Activated CD4-positive, alpha-beta T cell treated with anti-CD3 and anti-CD28 coated beads for 36 hours (primary cell): ENCODE results near the gene DCAF5. TPM values are rescaled to one million over a fixed set of nuclear protein-coding genes. Genes with fewer than 3 reads are reported as not detected.

ENCODE experiments used
- ATAC-seq: fragments of 200-7000 bp; cut with Tn5 transposase; one replicate; pipeline ENCODE4 v1.10.0; 2021; ENCODE audit warnings: mild to moderate bottlenecking, moderate library complexity
- CTCF ChIA-PET: fragments of 350-600 bp; sonication (Branson Sonifier 250); formaldehyde crosslinking; loops from one replicate; lab custom pipeline; 2021; ENCODE audit warnings: antibody characterized with exemption; lab: Charles Lee
- POLR2A ChIA-PET: fragments of 350-600 bp; sonication (Branson Sonifier 250); formaldehyde crosslinking; loops from one replicate; lab custom pipeline; 2021; ENCODE audit warnings: antibody characterized with exemption, inconsistent platforms; lab: Charles Lee
- DNase-seq: peaks from one replicate; pipeline ENCODE4 v3.0.0-alpha.2; 2020
- H3K27ac Mint-ChIP-seq: one replicate; pipeline ENCODE4 v1.8.0; 2021; ENCODE audit warnings: mixed read lengths
- H3K27me3 Mint-ChIP-seq: one replicate; pipeline ENCODE4 v1.8.0; 2021; ENCODE audit warnings: mixed read lengths
- H3K36me3 Mint-ChIP-seq: one replicate; pipeline ENCODE4 v1.8.0; 2021; ENCODE audit warnings: low read depth, mixed read lengths
- H3K4me1 Mint-ChIP-seq: one replicate; pipeline ENCODE4 v1.8.0; 2021; ENCODE audit warnings: mixed read lengths
- H3K4me3 Mint-ChIP-seq: one replicate; pipeline ENCODE4 v1.8.0; 2021; ENCODE audit warnings: mild to moderate bottlenecking, moderate library complexity, mixed read lengths
- H3K9me3 Mint-ChIP-seq: one replicate; pipeline ENCODE4 v1.8.0; 2021; ENCODE audit warnings: low read depth, mixed read lengths
- intact Hi-C, 2 experiments: fragments of 100-400 bp; cut with DNase I in 1 of 2; cut with micrococcal nuclease in 1 of 2; formaldehyde crosslinking; loops; one replicate each; pipeline versions ENCODE4 v1.14.2 to v1.15.1; 2022 to 2024; cut with DNase I, micrococcal nuclease
- total RNA-seq, 2 experiments: library from RNA; stranded (reverse); gene quantifications; one replicate each; pipeline ENCODE4 v1.2.3, GENCODE V29; 2021

Gene DCAF5
- total RNA-seq, 2 experiments from 2014 or later: 34.1 to 38.7 TPM

DNA sequence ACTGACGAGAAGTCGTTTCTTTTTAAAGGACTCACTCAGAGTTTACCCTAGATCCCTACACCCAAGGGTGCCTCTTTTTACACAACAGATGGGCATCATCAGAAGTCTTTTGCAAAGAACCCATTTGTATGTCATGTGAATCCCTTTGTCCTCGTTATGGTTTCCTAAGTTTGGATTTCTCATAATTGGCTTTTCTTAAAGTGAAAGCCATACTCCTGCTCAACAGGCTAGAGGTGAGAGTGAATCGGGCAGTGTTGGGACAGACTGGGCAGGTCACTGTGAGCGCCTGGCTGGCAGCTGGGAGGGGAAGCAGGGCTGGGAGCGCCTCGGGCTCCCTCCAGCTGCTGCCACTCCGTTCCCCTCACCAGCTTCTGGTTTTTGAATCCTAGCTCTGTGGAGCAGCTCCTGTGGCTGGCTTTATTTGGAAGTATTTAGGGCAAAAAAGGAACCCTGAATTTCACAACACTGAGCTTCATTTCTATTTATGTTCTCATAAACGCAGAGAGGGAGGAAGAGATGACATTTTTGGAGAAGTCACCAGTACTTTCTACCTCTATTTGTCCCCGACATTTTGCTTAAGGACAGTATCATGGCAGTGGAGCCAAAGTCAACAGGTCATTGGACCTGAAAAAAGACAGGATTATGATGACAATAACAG, 110.0 kb downstream of the DCAF5 start:
- peaks cover 12% of the 10 kb centered on the region for H3K4me1 Mint-ChIP-seq
- no peak for DNase-seq
- peaks cover 20% of the 10 kb centered on the region for H3K27me3 Mint-ChIP-seq
- no peak overlapping the region for H3K4me3 Mint-ChIP-seq
- no peaks in the 10 kb centered on the region for H3K9me3 Mint-ChIP-seq
- CTCF ChIA-PET: interaction anchor here (0.5 kb wide), 1 partner anchor 22 kb away, joined by 3 read pairs; no protein-coding TSS in a partner anchor
- no peak for ATAC-seq
- intact Hi-C loops: no loop called here
- H3K36me3 Mint-ChIP-seq: no peaks in the 10 kb centered on the region
- H3K27ac Mint-ChIP-seq: no peak overlapping the region
- POLR2A ChIA-PET: no interaction called here

GRCh38 chr14:69042299-69042698, 110.6 kb downstream of the DCAF5 start:
- Mint-ChIP-seq H3K27me3 (peaks cover 27% of the 10 kb centered on the region), H3K4me1 (peaks cover 12% of the 10 kb centered on the region), H3K36me3 (no peaks in the 10 kb centered on the region), H3K9me3 (no peaks in the 10 kb centered on the region), H3K4me3 (no peak overlapping the region), H3K27ac (no peak overlapping the region)
- no peak for DNase-seq
- CTCF ChIA-PET: interaction anchor here (1.0 kb wide), 1 partner anchor 131 kb away, joined by 3 read pairs; no protein-coding TSS in a partner anchor
- POLR2A ChIA-PET: no interaction called here
- no peak for ATAC-seq
- intact Hi-C loops: no loop called here

GRCh38 chr14:69041783-69042182, 111.1 kb downstream of the DCAF5 start:
- Mint-ChIP-seq H3K36me3 (no peaks in the 10 kb centered on the region), H3K27ac (no peak overlapping the region), H3K4me1 (peaks cover 12% of the 10 kb centered on the region), H3K27me3 (peaks cover 30% of the 10 kb centered on the region), H3K4me3 (no peak overlapping the region), H3K9me3 (no peaks in the 10 kb centered on the region)
- CTCF ChIA-PET: interaction anchor here (0.6 to 1.0 kb wide), 2 partner anchors 130 to 1528 kb away, joined by 3 to 4 read pairs; no protein-coding TSS in a partner anchor
- intact Hi-C loops: no loop called here
- ATAC-seq (no peak), DNase-seq (no peak)
- POLR2A ChIA-PET: no interaction called here

- no peaks in the 10 kb centered on the region for H3K9me3 Mint-ChIP-seq
- no peaks in the 10 kb centered on the region for H3K36me3 Mint-ChIP-seq
- intact Hi-C loops: no loop called here
- no peak overlapping the region for H3K4me3 Mint-ChIP-seq
- peaks cover 12% of the 10 kb centered on the region for H3K4me1 Mint-ChIP-seq
- ChIA-PET CTCF (interaction anchor here (0.8 to 0.9 kb wide), 2 partner anchors 17 to 50 kb away, joined by 3 to 4 read pairs; no protein-coding TSS in a partner anchor), POLR2A (no interaction called here)
- peaks cover 31% of the 10 kb centered on the region for H3K27me3 Mint-ChIP-seq
- no peak overlapping the region for H3K27ac Mint-ChIP-seq
- DNase-seq: no peak
- ATAC-seq: no peak
Measured at GRCh38 chr14:69040353-69040752, 112.6 kb downstream of the DCAF5 start.

DNA sequence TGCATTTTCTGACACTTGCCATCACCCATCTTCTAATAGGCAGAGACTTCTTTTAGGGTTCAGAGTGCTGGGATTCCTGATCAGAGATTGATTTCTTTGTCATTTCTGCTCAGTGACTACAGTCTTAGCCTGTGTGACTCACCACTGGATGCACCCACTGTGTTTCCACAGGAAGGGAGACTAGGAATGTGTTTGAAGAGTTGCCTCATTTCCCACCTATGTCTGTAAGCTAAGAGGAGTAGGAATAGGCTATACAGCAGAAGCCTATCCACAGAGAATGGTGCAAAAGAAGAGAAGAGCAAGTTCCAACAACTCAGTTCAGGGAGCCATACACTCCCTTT, 113.7 kb downstream of the DCAF5 start:
- Mint-ChIP-seq H3K36me3 (no peaks in the 10 kb centered on the region), H3K4me3 (no peak overlapping the region), H3K27me3 (peaks cover 31% of the 10 kb centered on the region), H3K4me1 (peaks cover 12% of the 10 kb centered on the region), H3K27ac (no peak overlapping the region), H3K9me3 (no peaks in the 10 kb centered on the region)
- ATAC-seq (no peak), DNase-seq (no peak)
- ChIA-PET POLR2A (no interaction called here), CTCF (interaction anchor here (0.6 to 1.0 kb wide), 2 partner anchors 34 to 131 kb away, joined by 3 to 4 read pairs; no protein-coding TSS in a partner anchor)
- intact Hi-C loops: no loop called here

DNA sequence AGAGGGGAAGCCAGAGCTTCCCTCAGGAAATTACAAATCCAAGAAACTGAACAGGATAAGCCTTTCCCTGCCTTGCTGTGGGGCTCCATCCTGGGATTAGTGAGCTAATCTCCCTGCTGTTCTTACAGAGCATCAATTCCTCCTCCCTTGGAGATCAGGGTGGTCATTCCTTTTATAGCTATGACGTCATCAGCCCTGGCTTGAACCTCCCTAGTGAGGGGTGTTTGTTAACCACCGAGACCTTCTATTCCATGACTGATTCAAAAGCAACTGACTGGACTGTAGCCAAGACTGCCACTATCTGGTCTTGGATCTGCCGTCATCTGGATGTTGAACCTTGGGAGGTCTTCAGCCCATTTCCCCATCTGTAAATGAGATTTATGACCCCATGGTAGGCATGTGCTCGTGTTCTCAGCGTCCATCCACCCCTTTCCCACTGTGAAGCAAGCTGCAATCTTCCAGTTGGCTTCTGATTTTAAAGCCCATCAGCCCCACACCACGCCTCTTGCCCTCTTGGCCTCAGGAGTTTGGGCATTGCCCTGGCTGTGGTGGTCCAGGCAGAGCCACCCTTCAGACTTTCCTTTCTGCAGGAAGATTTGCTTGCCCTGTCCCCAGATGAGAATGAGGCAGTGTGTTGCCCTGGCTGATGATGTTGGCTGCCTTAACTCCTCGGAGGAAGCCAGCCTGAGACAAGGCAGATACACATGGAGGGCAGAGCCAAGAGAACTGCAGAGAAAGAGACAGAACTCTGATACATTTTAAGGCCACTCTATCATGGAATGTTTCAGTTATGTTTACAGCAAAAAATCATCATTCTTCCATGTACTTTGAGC, 114.2 kb downstream of the DCAF5 start:
- intact Hi-C loops: no loop called here
- Mint-ChIP-seq H3K36me3 (no peaks in the 10 kb centered on the region), H3K4me3 (no peak overlapping the region), H3K9me3 (no peaks in the 10 kb centered on the region), H3K4me1 (peaks cover 12% of the 10 kb centered on the region), H3K27me3 (peaks cover 31% of the 10 kb centered on the region), H3K27ac (no peak overlapping the region)
- ATAC-seq: no peak
- no peak for DNase-seq
- ChIA-PET CTCF (interaction anchor here (0.6 to 1.6 kb wide), 5 partner anchors 11 to 130 kb away, joined by 3 to 5 read pairs (median 3); no protein-coding TSS in a partner anchor), POLR2A (no interaction called here)

- ChIA-PET CTCF (interaction anchor here (0.7 to 1.6 kb wide), 4 partner anchors 12 to 126 kb away, joined by 3 to 5 read pairs (median 4); no protein-coding TSS in a partner anchor), POLR2A (no interaction called here)
- Mint-ChIP-seq H3K36me3 (no peaks in the 10 kb centered on the region), H3K27ac (no peak overlapping the region), H3K4me1 (peaks cover 6% of the 10 kb centered on the region), H3K9me3 (no peaks in the 10 kb centered on the region), H3K4me3 (no peak overlapping the region), H3K27me3 (peaks cover 31% of the 10 kb centered on the region)
- peak; percentile 60 for ATAC-seq
- DNase-seq: no peak
- intact Hi-C loops: no loop called here
Measured at GRCh38 chr14:69037790-69038454, 115.0 kb downstream of the DCAF5 start.

DNA sequence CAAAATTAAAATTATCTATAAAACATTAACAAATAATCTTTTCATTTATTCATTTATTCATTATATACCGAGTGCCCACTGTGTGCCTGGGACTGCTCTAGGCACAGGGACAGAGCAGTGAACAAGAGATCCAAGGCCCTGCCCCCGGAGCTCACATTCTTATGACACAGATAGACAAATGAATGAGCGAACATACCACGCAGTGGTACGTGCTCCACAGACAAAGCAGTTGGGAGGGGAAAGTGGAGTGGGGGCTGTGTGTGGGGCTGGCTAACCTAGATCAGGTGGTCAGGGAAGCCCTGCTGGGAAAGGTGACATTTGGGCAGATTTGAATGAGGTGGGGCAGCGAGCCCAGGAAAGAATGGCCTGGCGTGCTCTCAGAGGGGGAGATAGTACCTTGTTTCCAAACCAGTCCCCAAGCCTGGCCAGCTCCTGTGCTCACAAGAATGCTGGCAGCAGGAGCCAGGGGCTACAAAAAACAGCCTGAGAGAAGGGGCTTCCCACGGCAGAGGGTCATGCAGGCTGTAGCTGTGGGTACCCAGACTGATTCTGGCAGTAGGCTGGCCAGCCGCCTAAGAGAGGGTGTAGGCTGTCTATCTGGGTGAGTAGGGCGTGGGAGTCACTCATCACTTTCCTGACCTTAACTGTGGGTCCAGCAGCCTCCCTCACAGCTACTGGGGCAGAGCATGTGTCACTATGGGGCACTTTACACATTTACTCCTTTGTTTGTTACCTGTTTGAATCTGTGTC, 116.0 kb downstream of the DCAF5 start:
- no peaks in the 10 kb centered on the region for H3K9me3 Mint-ChIP-seq
- no peaks in the 10 kb centered on the region for H3K4me1 Mint-ChIP-seq
- DNase-seq (no peak), ATAC-seq (no peak)
- CTCF ChIA-PET: interaction anchor here (1.6 kb wide), 1 partner anchor 125 kb away, joined by 5 read pairs; no protein-coding TSS in a partner anchor
- POLR2A ChIA-PET: no interaction called here
- no peak overlapping the region for H3K27ac Mint-ChIP-seq
- H3K36me3 Mint-ChIP-seq: no peaks in the 10 kb centered on the region
- intact Hi-C loops: no loop called here
- H3K4me3 Mint-ChIP-seq: no peak overlapping the region
- H3K27me3 Mint-ChIP-seq: peaks cover 24% of the 10 kb centered on the region

GRCh38 chr14:69034612-69035262, 118.2 kb downstream of the DCAF5 start:
- ChIA-PET CTCF (interaction anchor here (0.7 to 1.3 kb wide), 5 partner anchors 11 to 112 kb away, joined by 3 to 4 read pairs (median 3); no protein-coding TSS in a partner anchor), POLR2A (no interaction called here)
- DNase-seq (no peak), ATAC-seq (no peak)
- H3K27ac Mint-ChIP-seq: no peak overlapping the region
- no peak overlapping the region for H3K4me3 Mint-ChIP-seq
- no peaks in the 10 kb centered on the region for H3K36me3 Mint-ChIP-seq
- H3K9me3 Mint-ChIP-seq: no peaks in the 10 kb centered on the region
- intact Hi-C loops: no loop called here
- H3K4me1 Mint-ChIP-seq: no peaks in the 10 kb centered on the region
- peaks cover 20% of the 10 kb centered on the region for H3K27me3 Mint-ChIP-seq

DNA sequence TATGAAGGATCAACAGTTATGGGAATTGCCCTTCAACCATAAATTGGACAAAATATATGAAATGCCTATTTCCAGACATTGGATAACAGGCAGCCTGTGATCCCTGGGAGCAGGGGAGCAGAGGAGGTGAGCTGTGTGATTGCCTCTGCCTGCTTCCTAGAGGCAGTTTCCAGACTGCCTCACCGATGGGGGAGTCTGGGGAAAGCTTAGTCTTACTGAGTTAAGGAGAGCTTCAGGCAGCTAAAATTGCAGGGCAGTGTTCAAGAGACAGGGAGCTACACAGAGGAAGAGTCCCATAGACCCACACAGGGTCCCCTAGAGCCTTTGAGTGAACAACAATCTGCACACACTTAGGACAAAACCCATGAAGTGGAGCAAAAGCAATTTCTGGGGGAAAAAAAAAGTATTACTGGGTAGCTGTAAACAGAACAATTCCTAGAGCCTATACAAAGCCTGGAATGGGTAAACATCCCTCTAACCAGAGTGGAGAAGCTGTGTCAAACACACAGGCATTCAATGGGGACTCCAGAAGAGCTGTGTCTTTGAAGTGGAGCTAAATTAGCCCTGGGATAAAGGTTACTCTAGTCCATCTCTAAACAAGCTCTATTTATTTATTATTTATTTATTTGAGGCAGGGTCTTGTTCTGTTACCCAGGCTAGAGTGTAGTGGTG, 125.5 kb downstream of the DCAF5 start:
- Mint-ChIP-seq H3K9me3 (no peaks in the 10 kb centered on the region), H3K36me3 (no peaks in the 10 kb centered on the region), H3K27ac (no peak overlapping the region), H3K27me3 (no peaks in the 10 kb centered on the region), H3K4me3 (no peak overlapping the region), H3K4me1 (no peaks in the 10 kb centered on the region)
- no peak for ATAC-seq
- ChIA-PET POLR2A (no interaction called here), CTCF (interaction anchor here (0.6 to 1.7 kb wide), 4 partner anchors 8 to 447 kb away, joined by 3 to 5 read pairs (median 4); no protein-coding TSS in a partner anchor)
- intact Hi-C loops: no loop called here
- DNase-seq: no peak
